HepG2 (cell line): ENCODE results near the gene KHK. TPM values are rescaled to one million over a fixed set of nuclear protein-coding genes. Genes with fewer than 3 reads are reported as not detected.
A peak's percentile ranks its signal among the peaks of the same experiment; 100 is the strongest.

Source experiments
- AHR ChIP-seq: IDR thresholded peaks from 2 replicates; pipeline ENCODE4 v1.6.1; 2018; ENCODE audit warnings: missing genetic modification reagents, missing compliant biosample characterization
- CREB3 ChIP-seq: sonication (generic); formaldehyde crosslinking; IDR thresholded peaks from 2 replicates; pipeline ENCODE4 v1.5.0; 2020; ENCODE audit warnings: missing genetic modification reagents
- ETV6 ChIP-seq: sonication (generic); formaldehyde crosslinking; conservative IDR thresholded peaks from 2 replicates; pipeline ENCODE4 v1.4.0; 2020; ENCODE audit warnings: missing genetic modification reagents
- FOXC1 ChIP-seq: sonication (generic); formaldehyde crosslinking; IDR thresholded peaks from 2 replicates; pipeline ENCODE4 v1.8.0; 2022; ENCODE audit warnings: mild to moderate bottlenecking, missing genetic modification reagents, borderline replicate concordance
- FOXJ3 ChIP-seq: sonication (generic); formaldehyde crosslinking; IDR thresholded peaks from 2 replicates; pipeline ENCODE4 v1.4.0; 2020; ENCODE audit warnings: missing genetic modification reagents, mild to moderate bottlenecking, borderline replicate concordance
- GTF3A ChIP-seq: sonication (generic); formaldehyde crosslinking; conservative IDR thresholded peaks from 2 replicates; pipeline ENCODE4 v1.4.0; 2020; ENCODE audit warnings: mild to moderate bottlenecking, missing genetic modification reagents
- HOXA3 ChIP-seq: sonication (generic); formaldehyde crosslinking; IDR thresholded peaks from 2 replicates; pipeline ENCODE4 v1.5.0; 2020; ENCODE audit warnings: missing genetic modification reagents
- JUNB ChIP-seq: sonication (generic); formaldehyde crosslinking; IDR thresholded peaks from 2 replicates; pipeline ENCODE4 v1.8.0; 2022; ENCODE audit warnings: missing genetic modification reagents, mild to moderate bottlenecking, borderline replicate concordance
- MTERF4 ChIP-seq: sonication (generic); formaldehyde crosslinking; IDR thresholded peaks from 2 replicates; pipeline ENCODE4 v1.8.0; 2023; ENCODE audit warnings: mild to moderate bottlenecking, missing genetic modification reagents
- NFAT5 ChIP-seq: sonication (generic); formaldehyde crosslinking; IDR thresholded peaks from 2 replicates; pipeline ENCODE4 v1.4.0; 2020; ENCODE audit warnings: missing genetic modification reagents
- PRDM4 ChIP-seq: sonication (generic); formaldehyde crosslinking; IDR thresholded peaks from 2 replicates; pipeline ENCODE4 v1.9.0; 2021; ENCODE audit warnings: missing genetic modification reagents, borderline replicate concordance
- SMAD9 ChIP-seq: sonication (generic); formaldehyde crosslinking; IDR thresholded peaks from 2 replicates; pipeline ENCODE4 v1.5.1; 2020; ENCODE audit warnings: mild to moderate bottlenecking, missing genetic modification reagents
- SNRNP70 ChIP-seq: fragments of 200-400 bp; formaldehyde crosslinking; IDR thresholded peaks from 2 replicates; pipeline ENCODE4 v1.6.1; 2017; ENCODE audit warnings: mild to moderate bottlenecking, low read depth, low read length, moderate library complexity
- SP2 ChIP-seq: sonication (generic); formaldehyde crosslinking; IDR thresholded peaks from 2 replicates; pipeline ENCODE4 v1.5.1; 2020; ENCODE audit warnings: mild to moderate bottlenecking, missing genetic modification reagents
- THAP8 ChIP-seq: sonication (generic); formaldehyde crosslinking; IDR thresholded peaks from 2 replicates; pipeline ENCODE4 v1.5.1; 2020; ENCODE audit warnings: missing genetic modification reagents, mild to moderate bottlenecking, borderline replicate concordance
- ZNF451 ChIP-seq: sonication (generic); formaldehyde crosslinking; IDR thresholded peaks from 2 replicates; pipeline ENCODE4 v1.5.0; 2020; ENCODE audit warnings: mild to moderate bottlenecking, missing genetic modification reagents
- ZNF563 ChIP-seq: sonication (generic); formaldehyde crosslinking; IDR thresholded peaks from 2 replicates; pipeline ENCODE4 v1.8.0; 2022; ENCODE audit warnings: mild to moderate bottlenecking, moderate library complexity, missing genetic modification reagents
- ZNF709 ChIP-seq: sonication (generic); formaldehyde crosslinking; IDR thresholded peaks from 2 replicates; pipeline ENCODE4 v1.5.0; 2020; ENCODE audit warnings: mild to moderate bottlenecking, missing genetic modification reagents
- ZNF713 ChIP-seq: sonication (generic); formaldehyde crosslinking; IDR thresholded peaks from 2 replicates; pipeline ENCODE4 v1.4.0; 2020; ENCODE audit warnings: mild to moderate bottlenecking, missing genetic modification reagents
- polyA plus RNA-seq, 8 experiments: library from polyadenylated mRNA; depleted of rRNA in 3 of 8; stranded (reverse) in 7 of 8; unstranded in 1 of 8; fragments of >200 nt; fragmentation: Illumina TruSeq in 4 of 8; extraction: Trizol in 4 of 8; gene quantifications; 2 replicates each; pipeline versions ENCODE4 v1.2.1 to v1.2.3, GENCODE V29; 2011 to 2016; ENCODE audit warnings: low read depth in 4 of 8, missing spikeins in 1 of 8, mixed read lengths in 1 of 8; ENCODE audit not compliant: insufficient read depth in 1 of 8
- total RNA-seq, 5 experiments: library from RNA; depleted of rRNA; stranded (reverse); fragments of >200 nt; fragmentation: Illumina TruSeq; extraction: Trizol; gene quantifications; 2 replicates each; pipeline ENCODE4 v1.2.3, GENCODE V29; 2016; ENCODE audit warnings: low read depth in 1 of 5

KHK gene
- total and polyA plus RNA-seq, 2 of the 13 experiments (the other 11 are each of a cell fraction or from before 2014, with no cell fraction given) = 40.9 to 99.2 TPM

GRCh38 chr2:27133905-27134780 is 47.6 kb downstream of the KHK start, which contains the start of gene PREB (continued):
- no peak for TF ChIP-seq PRDM4 (CRISPR knock-in tag)
- peak; percentile 66; the same call in 1 of the 2 replicates for TF ChIP-seq CREB3 (CRISPR knock-in tag)
- TF ChIP-seq ZNF451 (CRISPR knock-in tag) = no peak
- no peak for TF ChIP-seq THAP8
- TF ChIP-seq SNRNP70 = no peak
- TF ChIP-seq NFAT5 (CRISPR knock-in tag) = peak; percentile 79; the same call in 1 of the 2 replicates
- TF ChIP-seq SMAD9 (CRISPR knock-in tag) = no peak
- TF ChIP-seq HOXA3 = peak; percentile 97
- TF ChIP-seq MTERF4 (CRISPR knock-in tag) = no peak
- TF ChIP-seq JUNB (CRISPR knock-in tag) = no peak
- no peak for TF ChIP-seq GTF3A (CRISPR knock-in tag)
- TF ChIP-seq ZNF563 (CRISPR knock-in tag) = peak; percentile 53
- no peak for TF ChIP-seq FOXJ3 (CRISPR knock-in tag)
- no peak; the same call in 1 of the 2 replicates for TF ChIP-seq ZNF709 (CRISPR knock-in tag)
- TF ChIP-seq ETV6 (CRISPR knock-in tag) = no peak
- TF ChIP-seq FOXC1 = no peak; the same call in 1 of the 2 replicates
- TF ChIP-seq AHR (CRISPR knock-in tag) = no peak
- TF ChIP-seq ZNF713 = 0 out of 2 replicates have a peak, but pooled peaks have one; percentile 66
- TF ChIP-seq SP2 = no peak
